NCI-H1048 (cell line): ENCODE measurements around the gene RGS2.

ENCODE experiments used
- DNase-seq: peaks from one replicate; lab custom pipeline; 2025; lab: John Stamatoyannopoulos, UW

Gene RGS2, protein sequence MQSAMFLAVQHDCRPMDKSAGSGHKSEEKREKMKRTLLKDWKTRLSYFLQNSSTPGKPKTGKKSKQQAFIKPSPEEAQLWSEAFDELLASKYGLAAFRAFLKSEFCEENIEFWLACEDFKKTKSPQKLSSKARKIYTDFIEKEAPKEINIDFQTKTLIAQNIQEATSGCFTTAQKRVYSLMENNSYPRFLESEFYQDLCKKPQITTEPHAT

GRCh38 chr1:192808518-192809306, at the start of gene RGS2:
Gene RGS2, plus strand, starts transcription at chr1:192809039. Its CDS starts 33 bp downstream, at chr1:192809072.
- peak; percentile 90 for DNase-seq

DNA sequence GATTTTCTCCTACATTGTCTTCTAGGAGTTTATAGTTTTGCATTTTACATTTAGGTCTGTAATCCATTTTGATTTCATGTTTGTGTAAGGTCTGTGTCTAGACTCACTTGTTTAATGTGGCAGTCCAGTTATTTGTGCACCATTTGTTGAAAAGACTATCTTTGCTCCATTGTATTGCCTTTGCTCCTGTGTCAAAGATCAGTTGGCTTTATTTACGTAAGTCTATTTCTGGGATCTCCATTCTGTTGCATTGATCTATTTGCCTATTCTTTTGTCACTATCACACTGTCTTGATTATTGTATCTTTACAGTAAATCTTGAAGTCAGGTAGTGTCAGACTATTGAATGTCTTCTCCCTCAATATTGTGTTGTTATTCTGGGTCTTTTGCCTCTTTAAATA, 49.7 kb upstream of the RGS2 start:
- no peak for DNase-seq

DNA sequence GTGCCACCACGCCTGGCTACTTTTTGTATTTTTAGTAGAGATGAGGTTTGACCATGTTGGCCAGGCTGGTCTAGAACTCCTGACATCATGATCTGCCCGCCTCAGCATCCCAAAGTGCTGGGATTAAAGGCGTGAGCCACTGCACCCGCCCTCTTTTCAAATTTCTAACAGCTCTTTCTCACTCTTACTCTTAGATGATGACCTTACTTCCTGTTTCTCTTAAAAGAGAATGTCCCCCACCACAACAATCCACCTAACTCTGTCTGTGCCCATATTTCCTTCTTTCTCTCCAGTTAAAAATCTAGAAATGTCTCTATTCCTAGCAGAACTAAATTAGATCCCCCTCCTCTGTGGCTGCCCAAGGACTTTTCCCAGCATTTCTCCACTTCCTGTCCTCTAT, 46.6 kb upstream of the RGS2 start:
- DNase-seq = no peak

- no peak for DNase-seq
These were observed 45.6 kb upstream of the RGS2 start for GRCh38 chr1:192763243-192763642.

DNA sequence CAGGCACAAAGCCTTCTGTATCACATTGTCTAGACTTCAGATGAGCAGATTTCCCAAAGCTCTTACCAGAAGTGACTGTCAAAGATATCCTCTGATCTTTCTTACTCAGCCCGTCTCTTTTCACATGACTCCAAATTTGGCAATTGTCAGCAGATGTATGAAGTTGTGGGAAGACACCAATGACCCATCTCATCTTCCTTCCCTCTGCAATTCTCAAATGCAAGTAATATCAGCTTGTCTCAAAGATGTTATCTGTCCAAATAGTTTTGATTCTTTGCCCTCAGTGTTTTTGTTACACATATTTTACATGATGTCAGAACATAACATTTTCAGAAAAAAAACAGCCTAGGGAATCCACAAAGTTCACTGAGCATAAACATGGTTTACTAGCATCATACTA, 45.1 kb upstream of the RGS2 start:
- no peak for DNase-seq

GRCh38 chr1:192764675-192765074, 44.2 kb upstream of the RGS2 start:
- DNase-seq = no peak

GRCh38 chr1:192766009-192766625, 42.7 kb upstream of the RGS2 start:
- DNase-seq = no peak

- DNase-seq = no peak
These were observed 42.0 kb upstream of the RGS2 start for GRCh38 chr1:192766876-192767275.

DNA sequence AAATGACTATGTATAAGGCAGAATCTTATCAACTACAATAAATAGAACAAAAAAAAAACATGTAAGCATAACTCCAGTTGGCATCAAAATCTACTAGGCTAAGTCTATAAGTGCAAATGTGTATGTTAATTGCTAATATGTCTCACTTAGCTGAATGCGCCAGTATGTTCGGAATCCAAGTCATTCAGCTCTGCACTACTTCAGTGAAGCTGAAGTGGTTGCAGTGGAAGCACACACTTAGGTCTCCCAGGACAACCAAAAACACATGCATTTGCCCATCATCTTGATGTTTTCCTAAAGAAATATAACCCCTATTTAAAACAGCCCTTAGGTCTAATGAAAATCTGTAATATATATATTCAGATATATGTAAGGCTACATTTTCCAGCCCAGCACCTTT, 41.0 kb upstream of the RGS2 start:
- DNase-seq = no peak

- no peak for DNase-seq
These were observed 40.4 kb upstream of the RGS2 start for GRCh38 chr1:192768463-192768862.

GRCh38 chr1:192771341-192771740, 37.5 kb upstream of the RGS2 start:
- no peak for DNase-seq

GRCh38 chr1:192775631-192776030, 33.2 kb upstream of the RGS2 start:
- no peak for DNase-seq

DNA sequence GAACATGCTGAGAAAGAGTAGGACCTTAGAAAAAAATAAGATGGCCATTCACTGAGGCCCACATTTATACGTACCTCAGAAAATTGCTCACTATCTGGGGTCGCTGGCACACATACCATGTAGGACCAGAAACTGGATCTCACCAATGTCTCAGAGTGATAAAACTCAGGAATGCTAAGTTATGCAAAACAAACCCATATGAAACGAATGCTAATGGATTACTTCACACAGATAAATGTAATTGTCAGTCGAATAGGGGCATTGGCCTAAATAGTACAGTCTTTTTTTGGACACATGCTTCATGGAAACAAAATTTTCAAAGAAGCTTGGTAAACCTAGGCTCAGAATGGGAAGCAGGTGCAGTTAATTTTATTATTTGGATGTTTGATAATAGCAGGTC, 32.6 kb upstream of the RGS2 start:
- no peak for DNase-seq

DNA sequence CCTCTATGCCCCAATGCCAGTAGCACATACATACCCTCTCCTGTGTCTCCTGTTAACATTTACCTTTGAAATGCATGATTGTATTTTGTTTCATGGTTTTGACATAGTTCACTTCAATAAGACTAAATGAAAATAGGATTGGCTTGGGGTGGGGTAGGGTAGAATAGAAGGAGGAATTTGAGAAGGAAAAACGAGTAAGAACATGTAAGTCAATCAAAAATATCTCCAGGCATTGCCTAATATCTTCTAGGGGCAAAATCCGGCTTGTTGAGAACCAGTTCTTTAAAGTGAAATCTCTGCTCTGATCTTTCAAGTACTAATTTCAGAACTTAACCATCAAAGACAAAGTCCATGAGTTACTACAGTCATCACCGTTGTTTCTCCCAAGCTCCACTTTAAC, 31.8 kb upstream of the RGS2 start:
- no peak for DNase-seq

- no peak for DNase-seq
These were observed 25.0 kb upstream of the RGS2 start for GRCh38 chr1:192783791-192784190.

GRCh38 chr1:192784397-192784796, 24.4 kb upstream of the RGS2 start:
- DNase-seq = no peak

DNA sequence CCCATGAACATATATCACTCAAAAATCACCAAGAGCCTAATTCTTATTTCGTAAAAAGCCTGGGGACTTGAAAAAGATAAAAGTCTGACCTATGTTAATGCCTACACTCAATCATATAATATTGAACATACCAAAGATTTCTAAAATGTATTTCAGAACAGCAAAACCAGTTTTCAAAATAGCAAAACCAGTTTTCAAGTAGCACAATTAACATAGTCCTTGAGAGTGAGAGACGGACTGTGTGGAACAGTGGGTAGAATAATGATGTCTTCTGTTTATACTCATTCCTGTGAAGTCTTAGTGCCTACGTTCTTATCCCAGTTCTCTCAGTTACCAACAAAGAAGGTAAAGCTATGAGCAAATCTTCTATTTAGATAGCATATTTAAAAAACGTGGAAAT, 22.3 kb upstream of the RGS2 start:
- DNase-seq = no peak

DNA sequence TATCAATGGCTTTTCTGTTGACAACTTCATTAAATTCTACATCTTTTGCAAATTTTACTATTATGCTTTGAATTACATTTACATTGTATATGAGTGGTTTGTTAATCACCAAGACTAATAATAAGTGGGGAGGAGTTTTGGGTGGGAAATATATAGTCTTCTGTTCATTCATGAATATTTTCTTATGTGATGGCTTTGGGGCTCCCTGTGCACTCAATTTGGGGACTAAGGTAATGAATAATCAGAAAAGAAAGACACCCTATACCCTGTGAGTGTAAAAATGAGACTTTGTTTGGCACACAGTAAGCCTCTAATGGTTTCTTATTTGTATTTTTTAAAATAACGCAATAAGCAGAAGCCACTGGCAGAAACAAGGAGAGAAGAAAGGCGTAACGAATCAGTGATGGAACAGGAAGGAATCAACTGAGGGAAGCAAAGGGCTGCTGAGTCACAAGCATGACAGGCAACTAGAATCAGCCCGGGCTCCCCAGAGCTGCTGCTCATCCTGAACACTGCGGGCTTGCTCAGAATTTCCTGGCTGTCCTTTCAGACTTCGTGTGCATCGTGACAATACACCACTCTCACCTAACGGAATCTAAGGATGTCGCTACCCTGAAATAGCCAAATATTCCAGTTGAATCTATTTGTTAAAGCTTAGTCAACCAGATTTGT, 20.8 kb upstream of the RGS2 start:
- DNase-seq = no peak

DNA sequence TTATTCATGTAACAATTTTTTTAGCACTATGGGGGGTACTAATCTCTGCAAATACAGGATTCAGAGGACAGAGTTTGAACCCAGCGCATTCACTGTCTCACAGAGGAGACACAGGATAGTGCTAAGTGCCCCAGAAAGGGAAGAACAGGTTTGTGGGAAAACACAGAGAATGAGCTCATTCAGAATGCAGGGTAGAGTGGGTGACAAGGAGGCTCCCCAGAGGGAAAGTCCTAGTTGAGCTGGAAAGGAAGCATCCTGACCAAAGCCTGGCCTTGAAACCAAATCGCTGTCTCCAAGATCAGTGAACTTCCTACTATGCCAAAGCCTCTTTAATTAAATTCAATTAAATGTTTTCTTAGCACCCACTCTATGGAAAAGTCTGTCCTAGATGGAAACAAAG, 19.0 kb upstream of the RGS2 start:
- no peak for DNase-seq

GRCh38 chr1:192792628-192793027, 16.2 kb upstream of the RGS2 start:
- no peak for DNase-seq

DNA sequence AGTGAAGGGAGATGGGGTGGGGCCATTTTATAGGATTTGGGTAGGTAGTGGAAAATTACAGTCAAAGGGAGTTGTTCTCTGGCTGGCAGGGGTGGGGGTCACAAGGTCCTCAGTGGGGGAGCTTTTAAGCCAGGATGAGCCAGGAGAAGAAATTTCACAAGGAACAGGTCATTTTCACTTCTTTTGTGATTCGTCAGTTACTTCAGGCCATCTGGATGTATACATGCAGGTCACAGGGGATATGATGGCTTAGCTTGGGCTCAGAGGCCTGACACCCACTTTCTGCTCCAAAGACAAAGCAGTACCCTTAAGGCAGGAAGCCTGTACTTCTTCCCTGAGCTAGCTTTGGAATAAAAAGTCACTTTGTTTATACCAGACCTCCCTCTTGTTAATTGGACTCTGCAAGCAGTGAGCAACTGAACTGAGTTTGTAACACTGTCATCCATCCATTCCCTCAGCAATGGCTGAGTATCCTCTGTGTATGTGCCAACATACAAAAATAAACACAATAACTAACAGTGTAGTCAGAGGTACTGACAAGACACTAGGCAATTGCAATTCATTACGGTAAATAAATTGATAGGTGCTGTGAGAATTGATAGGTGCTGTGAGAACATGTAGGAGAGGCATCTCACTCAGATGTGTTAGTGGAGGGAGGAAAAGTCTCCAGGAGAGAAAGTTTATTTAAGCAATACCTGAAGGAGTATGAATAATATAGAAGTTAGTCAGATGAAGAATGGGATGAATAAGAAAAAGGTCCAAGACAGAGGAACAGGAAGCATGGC, 14.7 kb upstream of the RGS2 start:
- DNase-seq = no peak

DNA sequence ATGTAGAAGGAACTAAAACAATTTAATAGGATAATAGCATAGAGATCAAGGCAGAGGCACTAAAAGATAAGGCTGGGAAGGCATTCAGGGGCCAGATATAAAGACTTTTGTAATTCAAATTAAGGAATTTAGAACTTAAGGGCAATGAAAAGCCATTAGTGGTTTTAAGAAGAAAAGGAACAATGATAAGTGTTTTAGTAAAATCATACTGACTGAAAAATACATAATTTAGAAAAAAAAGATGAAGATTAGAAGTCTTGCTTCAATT, 14.1 kb upstream of the RGS2 start:
- no peak for DNase-seq
